GM19395 (cell line): ENCODE measurements around the gene CPA4.
"Not testable (repeated sequence)": the region's sequence is repeated elsewhere in the genome, so short reads cannot be mapped to it uniquely, and the experiment has no call there.

Experiments used
- ATAC-seq: cut with Tn5 transposase; IDR thresholded peaks from one replicate; pipeline ENCODE4 v1.9.1; 2021; ENCODE audit warnings: mild to moderate bottlenecking, moderate library complexity; ENCODE audit not compliant: unreplicated experiment

CPA4 gene

GRCh38 chr7:130299866-130300265 is 6.9 kb downstream of the CPA4 start:
- no peak for ATAC-seq

DNA sequence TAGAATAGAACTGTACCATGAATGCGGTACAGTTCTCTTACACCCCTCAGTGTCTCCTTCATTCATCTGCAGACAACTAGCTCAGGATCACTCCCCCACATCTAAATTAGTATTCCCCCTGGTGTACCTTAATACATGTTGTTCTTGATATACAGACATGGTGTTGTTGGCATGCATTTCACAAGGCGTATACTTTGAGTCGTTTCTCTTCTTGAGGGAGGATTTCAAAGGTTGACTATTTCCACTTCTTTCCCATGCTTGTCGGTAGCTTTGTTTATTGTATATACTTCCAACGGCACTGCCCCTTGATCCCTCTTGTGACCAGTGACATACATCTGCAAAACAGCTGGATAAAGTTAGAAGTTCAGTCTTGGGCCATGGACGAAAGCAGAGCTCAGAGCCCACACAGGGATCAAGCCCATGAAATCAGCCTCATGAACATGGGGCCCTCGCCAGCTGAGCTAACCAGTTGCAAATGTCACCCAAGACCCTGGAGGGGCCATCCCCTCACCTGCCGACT is 8.6 kb downstream of the CPA4 start:
- ATAC-seq: no peak

GRCh38 chr7:130302649-130303048 is 9.7 kb downstream of the CPA4 start:
- no peak for ATAC-seq

- no peak for ATAC-seq
Observed at GRCh38 chr7:130303127-130303526, 10.2 kb downstream of the CPA4 start.

DNA sequence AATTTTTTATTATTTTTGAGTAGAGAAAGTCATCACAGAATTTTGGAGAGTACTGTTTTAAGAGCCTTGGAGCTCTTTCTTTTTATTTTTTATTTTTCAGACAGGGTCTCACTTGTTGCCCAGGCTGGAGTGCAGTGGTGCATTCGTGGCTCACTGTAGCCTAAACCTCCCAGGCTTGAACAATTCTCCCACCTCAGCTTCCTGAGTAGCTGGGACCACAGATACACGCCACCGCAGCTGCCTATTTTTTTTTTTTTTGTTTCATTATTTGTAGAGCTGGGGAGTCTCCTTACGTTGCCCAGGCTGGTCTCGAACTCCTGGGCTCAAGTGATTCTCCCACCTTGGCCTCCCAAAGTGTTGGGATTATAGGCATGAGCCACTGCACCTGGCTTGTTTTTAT is 10.6 kb downstream of the CPA4 start:
- ATAC-seq: no peak

- no peak for ATAC-seq
Observed at GRCh38 chr7:130303982-130304381, 11.0 kb downstream of the CPA4 start.

DNA sequence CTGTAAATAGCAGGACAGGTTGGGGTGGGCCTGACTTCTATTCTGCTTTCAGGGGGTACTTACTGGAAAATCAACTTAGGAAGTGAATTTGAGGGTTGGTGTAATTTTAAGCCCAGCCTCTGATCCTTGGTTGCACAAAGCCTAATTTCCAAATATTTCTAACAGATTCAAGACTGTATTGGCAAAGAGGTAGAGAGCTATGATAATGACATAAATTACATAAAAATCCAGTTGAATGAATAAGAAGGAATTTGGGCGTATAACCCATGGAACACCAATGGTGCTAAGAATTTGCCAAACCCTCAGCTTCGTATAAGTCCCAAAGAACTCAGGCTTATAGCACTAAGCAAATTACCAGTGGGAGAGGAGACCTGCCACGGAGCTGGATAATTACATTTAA is 11.9 kb downstream of the CPA4 start:
- ATAC-seq: no peak

GRCh38 chr7:130305433-130306042 is 12.6 kb downstream of the CPA4 start:
- ATAC-seq: no peak

- ATAC-seq: no peak
Observed at GRCh38 chr7:130309986-130310385, 17.0 kb downstream of the CPA4 start.

GRCh38 chr7:130314305-130314704 is 21.3 kb downstream of the CPA4 start:
- no peak for ATAC-seq

DNA sequence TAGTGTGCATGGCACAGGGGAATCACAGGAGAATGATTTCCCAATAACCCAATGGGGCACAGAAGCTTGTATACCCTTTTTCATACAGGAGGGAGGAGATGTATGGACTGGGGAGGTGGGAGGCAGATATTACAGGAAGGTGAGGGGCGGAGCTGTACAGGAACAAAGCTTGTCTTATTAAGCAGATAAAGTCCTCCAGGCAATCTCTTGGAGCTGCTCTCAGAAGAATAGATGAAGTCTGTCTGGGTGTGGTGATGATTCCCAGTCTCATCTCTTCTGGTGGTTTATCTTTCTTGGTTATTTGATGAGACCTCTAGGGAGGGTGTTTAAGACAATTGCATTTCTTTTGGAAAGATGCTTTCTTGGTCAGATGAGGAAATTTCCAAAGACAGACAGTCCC is 26.6 kb downstream of the CPA4 start:
- no peak for ATAC-seq

DNA sequence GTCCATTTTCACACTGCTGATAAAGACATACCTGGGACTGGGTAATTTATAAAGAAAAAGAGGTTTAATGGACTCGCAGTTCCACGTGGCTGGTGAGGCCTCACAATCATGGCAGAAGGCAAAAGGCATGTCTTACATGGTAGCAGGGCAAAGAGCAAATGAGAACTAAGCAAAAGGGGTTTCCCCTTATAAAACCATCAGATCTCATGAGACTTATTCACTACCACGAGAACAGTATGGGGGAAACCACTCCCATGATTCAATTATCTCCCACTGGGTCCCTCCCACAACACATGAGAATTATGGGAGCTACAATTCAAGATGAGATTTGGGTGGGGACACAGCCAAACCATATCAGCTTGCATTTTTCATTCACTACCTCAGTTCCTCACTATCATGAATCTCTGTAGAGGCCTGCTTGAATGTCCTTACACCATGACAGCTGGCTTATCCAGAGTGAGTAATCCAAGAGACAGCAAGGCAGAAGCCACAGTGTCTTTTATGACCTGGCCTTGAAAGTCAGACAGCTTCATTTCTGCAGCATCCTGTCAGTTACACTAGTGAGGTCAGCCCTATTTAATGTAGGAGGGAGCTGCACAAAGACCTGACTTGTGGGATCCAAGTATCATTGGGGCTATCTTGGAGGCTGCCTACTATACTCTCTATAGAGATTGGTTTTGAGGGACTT is 28.7 kb downstream of the CPA4 start:
- not testable (repeated sequence) for ATAC-seq

DNA sequence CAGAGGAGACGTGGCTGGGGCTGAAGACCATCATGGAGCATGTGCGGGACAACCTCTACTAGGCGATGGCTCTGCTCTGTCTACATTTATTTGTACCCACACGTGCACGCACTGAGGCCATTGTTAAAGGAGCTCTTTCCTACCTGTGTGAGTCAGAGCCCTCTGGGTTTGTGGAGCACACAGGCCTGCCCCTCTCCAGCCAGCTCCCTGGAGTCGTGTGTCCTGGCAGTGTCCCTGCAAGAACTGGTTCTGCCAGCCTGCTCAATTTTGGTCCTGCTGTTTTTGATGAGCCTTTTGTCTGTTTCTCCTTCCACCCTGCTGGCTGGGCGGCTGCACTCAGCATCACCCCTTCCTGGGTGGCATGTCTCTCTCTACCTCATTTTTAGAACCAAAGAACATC is 29.7 kb downstream of the CPA4 start:
- no peak for ATAC-seq

GRCh38 chr7:130324306-130324943 is 31.5 kb downstream of the CPA4 start:
- ATAC-seq: no peak

DNA sequence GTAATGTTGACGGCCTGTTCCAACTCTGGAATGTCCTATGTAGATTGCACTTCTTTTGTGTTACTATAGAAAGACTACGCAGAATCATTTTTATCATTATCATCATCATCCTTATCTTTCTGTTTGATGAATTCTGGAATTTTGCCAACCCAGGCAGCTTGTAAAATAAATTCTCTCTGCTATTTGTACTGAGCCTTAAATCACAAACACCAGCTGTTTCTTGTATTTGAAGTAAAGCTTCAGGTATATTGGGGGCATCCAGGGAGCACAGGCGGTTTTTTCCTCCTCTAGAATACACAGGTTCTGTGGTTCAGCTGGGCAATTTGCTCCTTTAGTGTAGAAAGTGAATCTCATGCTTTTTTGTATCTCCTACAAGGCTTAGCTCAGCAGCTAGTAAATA is 36.7 kb downstream of the CPA4 start:
- ATAC-seq: no peak

- ATAC-seq: no peak
Observed at GRCh38 chr7:130332259-130333053, 39.5 kb downstream of the CPA4 start.

DNA sequence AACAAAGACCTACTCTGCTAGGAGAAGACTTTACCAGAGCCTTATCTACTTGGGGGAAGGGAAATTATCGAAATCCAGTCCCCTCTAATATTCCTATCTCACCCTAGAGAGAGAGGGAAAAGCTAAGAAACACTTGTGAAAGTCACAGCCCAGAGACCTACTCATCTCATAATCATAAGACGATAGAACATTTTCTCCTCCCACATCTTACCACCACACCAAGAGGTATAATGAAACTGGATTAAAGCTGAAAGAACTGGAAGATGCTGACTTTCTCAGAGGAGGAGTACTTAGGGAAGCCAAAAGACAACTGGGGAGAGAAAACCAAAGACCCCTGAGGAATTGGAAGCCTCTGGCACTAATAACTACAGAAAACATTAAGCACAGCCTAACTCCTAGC is 40.9 kb downstream of the CPA4 start:
- ATAC-seq: no peak

- no peak for ATAC-seq
Observed at GRCh38 chr7:130334274-130334673, 41.3 kb downstream of the CPA4 start.

DNA sequence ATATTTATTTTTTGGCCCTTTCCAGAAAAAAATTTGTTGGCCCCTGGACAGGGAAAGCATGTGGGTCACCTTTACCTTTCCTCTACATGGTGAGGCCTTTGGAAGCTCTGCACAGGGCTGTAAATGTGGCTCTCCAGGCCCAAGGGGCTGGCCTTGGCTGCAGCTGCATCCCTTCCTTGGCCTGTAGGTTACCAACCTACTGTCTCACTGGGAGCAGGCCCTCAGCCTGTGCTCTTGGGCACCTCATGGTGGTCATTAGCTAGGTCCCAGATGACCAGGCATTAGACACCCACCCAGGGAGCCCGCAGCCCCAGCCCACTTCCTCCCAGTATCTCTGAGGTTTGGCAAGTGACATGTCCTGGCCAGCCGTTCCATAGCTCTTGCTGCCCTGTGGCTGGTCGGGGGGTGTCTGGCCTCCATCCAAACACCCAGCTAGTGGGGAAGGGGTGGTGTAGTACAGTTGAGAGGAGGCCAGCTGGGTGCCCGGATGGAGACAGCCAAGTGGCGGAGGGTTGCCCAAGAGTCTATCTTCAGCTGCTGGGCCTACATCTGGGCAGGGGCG is 44.5 kb downstream of the CPA4 start:
- ATAC-seq: no peak

GRCh38 chr7:130338233-130338632 is 45.3 kb downstream of the CPA4 start:
- no peak for ATAC-seq

DNA sequence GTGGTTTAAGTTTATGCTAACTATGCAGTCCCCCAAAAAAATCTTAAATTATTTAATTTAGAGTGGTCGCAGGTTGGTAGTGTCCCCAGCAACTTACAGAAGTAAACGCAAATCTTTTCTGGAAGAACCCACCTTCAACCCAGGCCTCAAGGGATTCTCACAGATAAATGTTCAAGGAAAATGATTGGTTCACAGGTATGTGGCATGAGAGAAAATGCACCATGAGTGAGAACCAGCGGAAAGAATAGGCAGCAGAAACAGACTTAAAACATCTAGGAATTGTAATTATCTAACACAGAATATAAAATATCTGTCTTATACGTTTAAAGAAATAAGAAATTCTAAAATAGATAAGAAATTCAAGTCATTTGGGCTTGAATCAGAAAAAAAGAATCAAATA is 48.9 kb downstream of the CPA4 start:
- ATAC-seq: no peak
